Tibial nerve (tissue), 4 donors: ENCODE measurements around the gene AP2A1.

Experiments used
- CTCF ChIP-seq, 5 experiments: fragments of 200-600 bp in 3 of 5; fragments of 450-650 bp in 2 of 5; sonication (generic) in 3 of 5; IDR thresholded peaks; one replicate each; pipeline ENCODE4 v1.5.1; 2016 to 2019; ENCODE audit warnings: antibody characterized with exemption in 5 of 5, mild to moderate bottlenecking in 3 of 5, moderate library complexity in 2 of 5
- EP300 ChIP-seq, 2 donors: sonication (generic); formaldehyde crosslinking; IDR thresholded peaks; one replicate each; pipeline ENCODE4 v1.6.1; 2017; ENCODE audit warnings: antibody characterized with exemption in 2 of 2, mild to moderate bottlenecking in 1 of 2
- POLR2A ChIP-seq, 2 donors: fragments of 450-650 bp; IDR thresholded peaks; one replicate each; pipeline ENCODE4 v1.6.1; 2017; ENCODE audit warnings: antibody characterized with exemption in 2 of 2, mild to moderate bottlenecking in 2 of 2, moderate library complexity in 2 of 2

- no peak for TF ChIP-seq POLR2A (IDR thresholded peaks at IDR 0.05)
- TF ChIP-seq CTCF (IDR thresholded peaks at IDR 0.05), result no peak
- TF ChIP-seq EP300 (IDR thresholded peaks at IDR 0.05), result no peak
These were observed 14.6 kb downstream of the AP2A1 start for GRCh38 chr19:49781394-49781793.
